Muscle of leg (tissue), 11 donors: Measurements from ENCODE around the gene TSPAN10. TPM values are rescaled to one million over a fixed set of nuclear protein-coding genes. Genes with fewer than 3 reads are reported as not detected.
A peak's percentile ranks its signal among the peaks of the same experiment; 100 is the strongest.

Experiments used
- DNase-seq: peaks from one replicate; pipeline ENCODE4 v3.0.0; 2013
- H3K27ac ChIP-seq: one replicate; pipeline ENCODE4 v1.5.1; 2013; ENCODE audit warnings: mild to moderate bottlenecking, low read length, control low read depth
- H3K27me3 ChIP-seq: one replicate; pipeline ENCODE4 v1.6.1; 2013; ENCODE audit warnings: low read length; ENCODE audit not compliant: control insufficient read depth, insufficient read depth
- H3K36me3 ChIP-seq: one replicate; pipeline ENCODE4 v1.6.1; 2013; ENCODE audit warnings: low read length; ENCODE audit not compliant: control insufficient read depth, insufficient read depth
- H3K4me1 ChIP-seq: one replicate; pipeline ENCODE4 v1.6.1; 2013; ENCODE audit warnings: low read length; ENCODE audit not compliant: control insufficient read depth, insufficient read depth
- H3K4me3 ChIP-seq: one replicate; pipeline ENCODE4 v1.5.1; 2013; ENCODE audit warnings: low read length, control low read depth
- H3K9me3 ChIP-seq: replicated peaks from 2 replicates; pipeline ENCODE4 v1.6.1; 2013; ENCODE audit warnings: low read depth, low read length; ENCODE audit not compliant: control insufficient read depth
- WGBS: methylation state at CpG from one replicate; pipeline ENCODE4 v1.1.5; 2013; ENCODE audit warnings: missing lambda C conversion rate; ENCODE audit not compliant: insufficient coverage; 5-methylcytosine and 5-hydroxymethylcytosine counted together
- polyA plus RNA-seq, 8 donors: library from polyadenylated mRNA; unstranded; fragments of 120-200 nt; gene quantifications; one replicate each; pipeline versions ENCODE4 v1.2.1 to v1.2.3, GENCODE V29; 2013; ENCODE audit warnings: inconsistent platforms in 1 of 8, low replicate concordance in 1 of 8; ENCODE audit not compliant: insufficient read length in 8 of 8, insufficient read depth in 1 of 8
- total RNA-seq: library from RNA; stranded (reverse); fragments of 120-200 nt; gene quantifications from one replicate; pipeline ENCODE4 v1.2.4, GENCODE V29; 2013

TSPAN10 gene
- total and polyA plus RNA-seq, 9 donors, result 0.53 to 1.7 (median 1.2) TPM

GRCh38 chr17:81631482-81631881 lies 5.5 kb upstream of the TSPAN10 start:
- no peak overlapping the region for H3K4me3 ChIP-seq
- H3K4me1 ChIP-seq, result peaks cover 18% of the 10 kb centered on the region
- WGBS, result 91% methylated on average over 7 of the region's 7 CpGs
- no peaks in the 10 kb centered on the region for H3K9me3 ChIP-seq
- peaks cover 38% of the 10 kb centered on the region for H3K36me3 ChIP-seq
- no peaks in the 10 kb centered on the region for H3K27me3 ChIP-seq
- no peak overlapping the region for H3K27ac ChIP-seq
- no peak for DNase-seq

- Histone ChIP-seq H3K9me3 (no peaks in the 10 kb centered on the region), H3K4me1 (peaks cover 23% of the 10 kb centered on the region), H3K27ac (no peak overlapping the region), H3K36me3 (peaks cover 6% of the 10 kb centered on the region), H3K4me3 (no peak overlapping the region), H3K27me3 (no peaks in the 10 kb centered on the region)
- WGBS, result 90% methylated on average over 2 of the region's 5 CpGs
- no peak for DNase-seq
Measured at GRCh38 chr17:81635431-81635830, 1.6 kb upstream of the TSPAN10 start.

GRCh38 chr17:81635973-81636504 lies 957 bp upstream of the TSPAN10 start:
- H3K27me3 ChIP-seq, result no peaks in the 10 kb centered on the region
- peak overlapping the region; percentile 90 for H3K27ac ChIP-seq
- peaks cover 23% of the 10 kb centered on the region for H3K4me1 ChIP-seq
- H3K9me3 ChIP-seq, result no peaks in the 10 kb centered on the region
- peak overlapping the region; percentile 96 for H3K4me3 ChIP-seq
- H3K36me3 ChIP-seq, result peaks cover 4% of the 10 kb centered on the region
- DNase-seq, result no peak
- 6% methylated on average over 7 of the region's 18 CpGs for WGBS

GRCh38 chr17:81638683-81639082 lies 1.7 kb downstream of the TSPAN10 start:
- peaks cover 23% of the 10 kb centered on the region for H3K4me1 ChIP-seq
- H3K36me3 ChIP-seq, result no peaks in the 10 kb centered on the region
- WGBS, result 40% methylated on average over 1 of the region's 4 CpGs
- H3K4me3 ChIP-seq, result no peak overlapping the region
- no peaks in the 10 kb centered on the region for H3K27me3 ChIP-seq
- no peak overlapping the region for H3K27ac ChIP-seq
- DNase-seq, result no peak
- no peaks in the 10 kb centered on the region for H3K9me3 ChIP-seq

- no peaks in the 10 kb centered on the region for H3K27me3 ChIP-seq
- no peak for DNase-seq
- H3K4me1 ChIP-seq, result peaks cover 17% of the 10 kb centered on the region
- no peaks in the 10 kb centered on the region for H3K9me3 ChIP-seq
- H3K27ac ChIP-seq, result no peak overlapping the region
- H3K36me3 ChIP-seq, result no peaks in the 10 kb centered on the region
- H3K4me3 ChIP-seq, result no peak overlapping the region
- 87% methylated on average over 3 of the region's 9 CpGs for WGBS
Measured at GRCh38 chr17:81640011-81640410, 3.0 kb downstream of the TSPAN10 start.

GRCh38 chr17:81641825-81642489 lies 5.0 kb downstream of the TSPAN10 start:
- 88% methylated on average over 13 of the region's 17 CpGs for WGBS
- H3K4me3 ChIP-seq, result no peak overlapping the region

GRCh38 chr17:81644496-81644895 lies 7.5 kb downstream of the TSPAN10 start:
- Histone ChIP-seq H3K4me1 (no peaks in the 10 kb centered on the region), H3K27ac (no peak overlapping the region), H3K36me3 (no peaks in the 10 kb centered on the region), H3K9me3 (peaks cover 2% of the 10 kb centered on the region), H3K4me3 (no peak overlapping the region), H3K27me3 (peaks cover 28% of the 10 kb centered on the region)
- WGBS, result 81% methylated on average over 11 of the region's 15 CpGs
- no peak for DNase-seq

More at GRCh38 chr17:81641825-81642489, 5.0 kb downstream of the TSPAN10 start:
- Histone ChIP-seq H3K36me3 (no peaks in the 10 kb centered on the region), H3K27ac (no peak overlapping the region), H3K9me3 (no peaks in the 10 kb centered on the region), H3K4me1 (peaks cover 4% of the 10 kb centered on the region), H3K27me3 (peaks cover 5% of the 10 kb centered on the region)
- no peak for DNase-seq

GRCh38 chr17:81644976-81645952 lies 8.3 kb downstream of the TSPAN10 start:
- H3K27ac ChIP-seq, result no peak overlapping the region
- DNase-seq, result no peak
- H3K4me1 ChIP-seq, result no peaks in the 10 kb centered on the region
- no peak overlapping the region for H3K4me3 ChIP-seq
- H3K36me3 ChIP-seq, result no peaks in the 10 kb centered on the region
- peaks cover 2% of the 10 kb centered on the region for H3K9me3 ChIP-seq
- H3K27me3 ChIP-seq, result peaks cover 35% of the 10 kb centered on the region
- 88% methylated on average over 26 of the region's 29 CpGs for WGBS

- no peaks in the 10 kb centered on the region for H3K36me3 ChIP-seq
- H3K9me3 ChIP-seq, result peaks cover 2% of the 10 kb centered on the region
- H3K27ac ChIP-seq, result no peak overlapping the region
- H3K27me3 ChIP-seq, result peaks cover 40% of the 10 kb centered on the region
- no peak for DNase-seq
- H3K4me3 ChIP-seq, result no peak overlapping the region
- H3K4me1 ChIP-seq, result no peaks in the 10 kb centered on the region
- 47% methylated on average over 6 of the region's 12 CpGs for WGBS
Measured at GRCh38 chr17:81646869-81647600, 10.0 kb downstream of the TSPAN10 start.
